M059J (cell line): Measurements from ENCODE around the gene ZNF705A. TPM values are rescaled to one million over a fixed set of nuclear protein-coding genes. Genes with fewer than 3 reads are reported as not detected.
"Not testable (repeated sequence)": the region's sequence is repeated elsewhere in the genome, so short reads cannot be mapped to it uniquely, and the experiment has no call there.

Source experiments
- DNase-seq: peaks from one replicate; pipeline ENCODE4 v3.0.0-alpha.2; 2012; ENCODE audit warnings: low read depth
- total RNA-seq: library from RNA; depleted of rRNA; stranded (reverse); fragments of >200 nt; shearing (Covaris generic); gene quantifications from 2 replicates; pipeline ENCODE4 v1.2.3, GENCODE V29; 2014; rRNA removed

The ZNF705A gene
- total RNA-seq, 1 experiment from 2014 or later = not detected

- not testable (repeated sequence) for DNase-seq
Measured at GRCh38 chr12:8184206-8184605, 27.4 kb downstream of the ZNF705A start.

- DNase-seq = peak; percentile 1
Measured at GRCh38 chr12:8188088-8188487, 31.3 kb downstream of the ZNF705A start.

GRCh38 chr12:8197685-8198308 lies 41.0 kb downstream of the ZNF705A start:
- DNase-seq = not testable (repeated sequence)

- DNase-seq = not testable (repeated sequence)
Measured at GRCh38 chr12:8218711-8219382, 62.0 kb downstream of the ZNF705A start.

GRCh38 chr12:8221375-8221774 lies 64.6 kb downstream of the ZNF705A start:
- DNase-seq = not testable (repeated sequence)

- not testable (repeated sequence) for DNase-seq
Measured at GRCh38 chr12:8221844-8222243, 65.0 kb downstream of the ZNF705A start.

- DNase-seq = not testable (repeated sequence)
Measured at GRCh38 chr12:8222303-8222702, 65.5 kb downstream of the ZNF705A start.

- not testable (repeated sequence) for DNase-seq
Measured at GRCh38 chr12:8223646-8224045, 66.8 kb downstream of the ZNF705A start.

GRCh38 chr12:8224782-8225181 lies 68.0 kb downstream of the ZNF705A start:
- not testable (repeated sequence) for DNase-seq

- no peak for DNase-seq
Measured at GRCh38 chr12:8226355-8226754, 69.5 kb downstream of the ZNF705A start.

- DNase-seq = peak; percentile 17
Measured at GRCh38 chr12:8226992-8227731, 70.3 kb downstream of the ZNF705A start, which contains the start of gene FAM90A1. Gene FAM90A1 (minus strand): TSS chr12:8227618. CDS start chr12:8224832, 2,786 bp downstream.

GRCh38 chr12:8227732-8228077 lies 70.9 kb downstream of the ZNF705A start:
- DNase-seq = not testable (repeated sequence)

GRCh38 chr12:8228607-8229006 lies 71.8 kb downstream of the ZNF705A start:
- not testable (repeated sequence) for DNase-seq

GRCh38 chr12:8229486-8229885 lies 72.7 kb downstream of the ZNF705A start:
- not testable (repeated sequence) for DNase-seq

Other genes starting within 250 kb of the ZNF705A start
- gene SLC2A3, start 220.8 kb upstream of the ZNF705A start, total RNA-seq = 12.1 and 13.0 TPM in 2 replicates
- gene FOXJ2, start 124.3 kb upstream of the ZNF705A start, total RNA-seq = 6.7 and 13.8 TPM in 2 replicates
- 0.47 and 1.3 TPM in 2 replicates for gene C3AR1, start 90.7 kb upstream of the ZNF705A start, total RNA-seq
- gene NECAP1, start 74.7 kb upstream of the ZNF705A start, total RNA-seq = 39.0 and 44.7 TPM in 2 replicates
- 0.96 TPM in 1 of 2 replicates, not detected in the other for gene CLEC4A, start 33.4 kb upstream of the ZNF705A start, total RNA-seq
- 0.07 TPM in 1 of 2 replicates, not detected in the other for gene FAM90A1, start 70.6 kb downstream of the ZNF705A start, total RNA-seq